Hematopoietic multipotent progenitor cell treated with erythropoietin and hydrocortisone succinate and interleukin-3 and kit ligand, for 17 days (in vitro differentiated cells): ENCODE data around the gene LIN54.

Source experiments
- DNase-seq: peaks from one replicate; pipeline ENCODE4 v3.0.0-alpha.2; 2015; ENCODE audit warnings: low spot score

LIN54 gene

GRCh38 chr4:82891707-82892466 is 118.7 kb downstream of the LIN54 start:
- DNase-seq, result no peak

GRCh38 chr4:82890901-82891706 is 119.5 kb downstream of the LIN54 start, which contains the start of gene SEC31A:
TSS of gene SEC31A (minus strand) at chr4:82891153. CDS start at chr4:82881936, 9,217 bp downstream.
- peak; percentile 95 for DNase-seq

GRCh38 chr4:82890528-82890900 is 120.1 kb downstream of the LIN54 start:
- no peak for DNase-seq

GRCh38 chr4:82889287-82889686 is 121.3 kb downstream of the LIN54 start:
- no peak for DNase-seq

- DNase-seq, result no peak
Observed at GRCh38 chr4:82886147-82886942, 124.3 kb downstream of the LIN54 start.

- DNase-seq, result no peak
Observed at GRCh38 chr4:82885410-82885809, 125.2 kb downstream of the LIN54 start.
